ENCODE results near the gene EMX2. TPM values are rescaled to one million over a fixed set of nuclear protein-coding genes. Genes with fewer than 3 reads are reported as not detected.

The EMX2 gene
- total and polyA plus RNA-seq, 2 experiments from 2014 or later = not detected

DNA sequence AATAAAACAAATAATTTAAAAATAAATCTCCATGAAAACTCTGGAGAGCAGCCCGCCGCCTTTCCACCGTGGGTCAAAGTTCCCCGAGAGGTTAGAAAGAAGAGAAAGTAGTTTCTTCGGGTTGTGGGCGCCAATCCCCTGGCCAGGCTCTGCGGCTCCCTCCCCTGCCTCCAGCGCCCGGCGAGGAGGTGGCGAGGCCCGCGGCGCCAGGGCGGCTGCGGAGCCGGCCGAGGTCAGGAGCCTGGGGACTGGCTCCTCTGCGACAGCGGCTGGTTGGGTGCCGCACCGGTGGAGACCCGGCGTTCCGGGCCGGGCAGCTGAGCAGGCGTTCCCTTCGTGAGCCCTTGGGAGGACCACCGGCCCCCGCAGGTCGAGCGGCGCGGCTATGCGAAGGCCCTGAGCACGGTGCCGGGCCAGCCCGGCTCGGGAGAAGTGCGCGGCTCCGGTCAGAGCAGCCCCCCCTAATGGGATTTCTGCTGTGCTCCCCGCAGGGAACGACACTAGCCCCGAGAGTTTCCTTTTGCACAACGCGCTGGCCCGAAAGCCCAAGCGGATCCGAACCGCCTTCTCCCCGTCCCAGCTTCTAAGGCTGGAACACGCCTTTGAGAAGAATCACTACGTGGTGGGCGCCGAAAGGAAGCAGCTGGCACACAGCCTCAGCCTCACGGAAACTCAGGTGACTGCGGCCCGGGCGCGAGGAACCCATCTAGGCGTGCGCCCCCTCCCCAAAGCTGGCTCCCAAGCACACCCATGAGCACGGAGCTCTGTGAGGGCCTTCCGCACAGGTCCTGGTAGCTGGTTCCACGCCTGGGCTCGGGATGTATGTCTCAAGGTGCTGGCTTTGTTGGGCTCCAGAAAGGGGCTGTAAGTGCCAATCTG lies 2.8 kb downstream of the EMX2 start:
- no peak overlapping the region for H3K27ac ChIP-seq (ENCODE audit: low read depth)
- Mint-ChIP-seq H3K4me1 (peaks cover 49% of the 10 kb centered on the region), H3K36me3 (ENCODE audit: low read depth) (no peaks in the 10 kb centered on the region; the same call in 1 of the 3 replicates), H3K4me3 (peak overlapping the region; percentile 71), H3K27ac (no peak overlapping the region), H3K9me3 (peaks cover 5% of the 10 kb centered on the region; the same call in 2 of the 3 replicates), H3K27me3 (ENCODE audit: insufficient read depth, low read depth, poor library complexity) (peaks cover 97% of the 10 kb centered on the region)
- no peak overlapping the region; the same call in 1 of the 2 replicates for H2AFZ ChIP-seq
- H3K4me2 ChIP-seq = peak overlapping the region; percentile 94
- TF ChIP-seq EZH2 (IDR thresholded peaks at IDR 0.05; ENCODE audit: low read depth, unreplicated experiment) (peak; percentile 89), STAT1 (IDR thresholded peaks at IDR 0.05; ENCODE audit: unreplicated experiment) (no peak), ZNF331 (CRISPR knock-in tag; IDR thresholded peaks at IDR 0.05; ENCODE audit: low read depth) (no peak), EZH2phosphoT487 (IDR thresholded peaks at IDR 0.05; ENCODE audit: unreplicated experiment) (peak; percentile 58)
- H4K20me1 ChIP-seq (replicated peaks; ENCODE audit: insufficient read depth) = peaks cover 21% of the 10 kb centered on the region
- H3K27me3 ChIP-seq (ENCODE audit: insufficient read depth) = peaks cover 100% of the 10 kb centered on the region
- ATAC-seq (peak; percentile 4), DNase-seq (ENCODE audit: low spot score) (peak; percentile 58)
- H3K4me3 ChIP-seq = peak overlapping the region; percentile 68
- H3K4me1 ChIP-seq (ENCODE audit: insufficient read depth) = peaks cover 61% of the 10 kb centered on the region
- H3F3A ChIP-seq (replicated peaks; ENCODE audit: low read depth) = 0 out of 2 replicates have a peak, but pooled peaks cover 3% of the 10 kb centered on the region
- no peaks in the 10 kb centered on the region for H3K9me2 ChIP-seq (ENCODE audit: insufficient read depth)
- H3K36me3 ChIP-seq (ENCODE audit: insufficient read depth) = no peaks in the 10 kb centered on the region
- H3K79me2 ChIP-seq (replicated peaks; ENCODE audit: insufficient read depth) = no peaks in the 10 kb centered on the region

GRCh38 chr10:117546020-117546580 lies 3.6 kb downstream of the EMX2 start:
- H3K9me3 Mint-ChIP-seq = peaks cover 1% of the 10 kb centered on the region; the same call in 2 of the 3 replicates
- no peak overlapping the region for H3K27ac Mint-ChIP-seq
- peak overlapping the region; percentile 53 for H3K4me3 Mint-ChIP-seq
- Histone ChIP-seq H3K36me3 (ENCODE audit: insufficient read depth) (no peaks in the 10 kb centered on the region), H3F3A (replicated peaks; ENCODE audit: low read depth) (0 out of 2 replicates have a peak, but pooled peaks cover 3% of the 10 kb centered on the region), H3K4me3 (peak overlapping the region; percentile 68), H3K27me3 (ENCODE audit: insufficient read depth) (peaks cover 100% of the 10 kb centered on the region), H3K9me2 (ENCODE audit: insufficient read depth) (no peaks in the 10 kb centered on the region), H4K20me1 (replicated peaks; ENCODE audit: insufficient read depth) (peaks cover 20% of the 10 kb centered on the region), H3K4me2 (peak overlapping the region; percentile 94), H3K4me1 (ENCODE audit: insufficient read depth) (peaks cover 59% of the 10 kb centered on the region), H2AFZ (no peak overlapping the region), H3K79me2 (replicated peaks; ENCODE audit: insufficient read depth) (no peaks in the 10 kb centered on the region), H3K27ac (ENCODE audit: low read depth) (no peak overlapping the region)
- H3K4me1 Mint-ChIP-seq = peaks cover 51% of the 10 kb centered on the region
- DNase-seq (ENCODE audit: low spot score) (no peak), ATAC-seq (no peak; the same call in 2 of the 3 replicates)
- no peaks in the 10 kb centered on the region; the same call in 1 of the 3 replicates for H3K36me3 Mint-ChIP-seq (ENCODE audit: low read depth)
- TF ChIP-seq ZNF114 (CRISPR knock-in tag; IDR thresholded peaks at IDR 0.05) = no peak
- peak; percentile 94 for TF ChIP-seq EZH2 (IDR thresholded peaks at IDR 0.05; ENCODE audit: low read depth, unreplicated experiment)
- peaks cover 97% of the 10 kb centered on the region for H3K27me3 Mint-ChIP-seq (ENCODE audit: insufficient read depth, low read depth, poor library complexity)

GRCh38 chr10:117546581-117547015 lies 4.1 kb downstream of the EMX2 start:
- DNase-seq (ENCODE audit: low spot score) = peak; percentile 29
- Histone ChIP-seq H3K4me1 (ENCODE audit: insufficient read depth) (peaks cover 60% of the 10 kb centered on the region), H3K4me2 (peak overlapping the region; percentile 94), H4K20me1 (replicated peaks; ENCODE audit: insufficient read depth) (peaks cover 24% of the 10 kb centered on the region), H3K79me2 (replicated peaks; ENCODE audit: insufficient read depth) (no peaks in the 10 kb centered on the region), H3F3A (replicated peaks; ENCODE audit: low read depth) (0 out of 2 replicates have a peak, but pooled peaks cover 3% of the 10 kb centered on the region), H3K27ac (ENCODE audit: low read depth) (no peak overlapping the region), H3K9me2 (ENCODE audit: insufficient read depth) (no peaks in the 10 kb centered on the region), H3K4me3 (peak overlapping the region; percentile 68), H2AFZ (no peak overlapping the region), H3K36me3 (ENCODE audit: insufficient read depth) (no peaks in the 10 kb centered on the region), H3K27me3 (ENCODE audit: insufficient read depth) (peaks cover 100% of the 10 kb centered on the region)
- H3K4me3 Mint-ChIP-seq = peak overlapping the region; percentile 53; the same call in 2 of the 3 replicates
- TF ChIP-seq EZH2phosphoT487 (IDR thresholded peaks at IDR 0.05; ENCODE audit: unreplicated experiment) = peak; percentile 87
- TF ChIP-seq EZH2 (IDR thresholded peaks at IDR 0.05; ENCODE audit: low read depth, unreplicated experiment) = peak; percentile 93
- TF ChIP-seq STAT1 (IDR thresholded peaks at IDR 0.05; ENCODE audit: unreplicated experiment) = no peak
- ATAC-seq = no peak
- H3K4me1 Mint-ChIP-seq = peaks cover 51% of the 10 kb centered on the region
- H3K36me3 Mint-ChIP-seq (ENCODE audit: low read depth) = no peaks in the 10 kb centered on the region; the same call in 1 of the 3 replicates
- no peaks in the 10 kb centered on the region; the same call in 2 of the 3 replicates for H3K9me3 Mint-ChIP-seq
- H3K27ac Mint-ChIP-seq = no peak overlapping the region
- H3K27me3 Mint-ChIP-seq (ENCODE audit: insufficient read depth, low read depth, poor library complexity) = peaks cover 97% of the 10 kb centered on the region
